ENCODE data around the gene BBS9. TPM values are rescaled to one million over a fixed set of nuclear protein-coding genes. Genes with fewer than 3 reads are reported as not detected.

Gene BBS9
- total and polyA plus RNA-seq, 2 donors (not counting 3 experiments of a cell fraction or from before 2014, with no cell fraction given), result 5.7 to 17.4 TPM

DNA sequence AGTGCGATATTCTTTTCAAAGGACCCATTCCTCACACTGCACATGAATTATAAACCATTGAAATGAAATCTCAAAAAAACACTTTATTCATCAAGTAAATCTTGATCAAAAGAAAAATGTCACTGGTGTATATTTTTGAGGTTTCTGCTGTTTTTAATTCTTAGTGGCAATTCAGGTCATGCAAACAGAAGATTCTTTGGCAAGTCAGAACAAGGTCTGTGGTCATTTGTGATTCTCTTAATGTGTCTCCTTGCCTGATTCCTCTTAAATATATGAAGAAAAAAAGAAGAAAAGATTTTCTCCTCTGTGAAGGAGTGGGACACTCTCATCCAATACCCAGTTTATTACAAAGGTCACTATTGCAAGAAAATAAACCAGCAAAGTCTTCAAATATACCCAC, 467.8 kb downstream of the BBS9 start:
- FAIRE-seq (no peak), DNase-seq (ENCODE audit: low read depth, low spot score) (no peak)
- TF ChIP-seq POLR2AphosphoS5 (IDR thresholded peaks at IDR 0.05; ENCODE audit: insufficient read depth, low read depth, low read length), result no peak
- TF ChIP-seq FOS (IDR thresholded peaks at IDR 0.05; ENCODE audit: borderline replicate concordance, insufficient read depth, low read length), result no peak
- no peak for TF ChIP-seq EZH2 (IDR thresholded peaks at IDR 0.05; ENCODE audit: borderline replicate concordance, low read depth, low read length, severe bottlenecking)
- TF ChIP-seq MYC (IDR thresholded peaks at IDR 0.05; ENCODE audit: low read depth, low read length), result no peak
- TF ChIP-seq POLR2A (IDR thresholded peaks at IDR 0.05; ENCODE audit: low read depth, low read length), result no peak
- TF ChIP-seq JUN (IDR thresholded peaks at IDR 0.05; ENCODE audit: borderline replicate concordance, insufficient read depth, insufficient read length, low read depth), result no peak
- TF ChIP-seq GATA2 (IDR thresholded peaks at IDR 0.05; ENCODE audit: insufficient read depth, insufficient read length, low read depth, low read length), result no peak
- ChIA-PET CTCF (interaction anchor here (0.6 kb wide), 1 partner anchor 10 kb away, joined by 4 read pairs; no protein-coding TSS in a partner anchor), POLR2A (no interaction called here)
- no TSS peak for BruUV-seq (replicated peaks)
- Histone ChIP-seq H3K9me3 (replicated peaks; ENCODE audit: control insufficient read depth, insufficient read depth, low read length) (no peaks in the 10 kb centered on the region), H4K20me1 (replicated peaks; ENCODE audit: control insufficient read depth, extremely low read depth, insufficient read depth, low read length) (no peaks in the 10 kb centered on the region), H3K9me1 (replicated peaks; ENCODE audit: control insufficient read depth, extremely low read depth, insufficient read depth, low read length) (no peaks in the 10 kb centered on the region), H3K4me3 (replicated peaks in 1 of 3; ENCODE audit: insufficient read depth in 1 of 3, low read depth in 1 of 3, low read length in 3 of 3) (no peak overlapping the region), H3K4me1 (ENCODE audit: control insufficient read depth, extremely low read depth, insufficient read depth, low read length) (no peaks in the 10 kb centered on the region), H2AFZ (ENCODE audit: low read depth, low read length) (no peak overlapping the region), H3K27me3 (ENCODE audit: control insufficient read depth in 2 of 2, insufficient read depth in 2 of 2, low read length in 2 of 2) (no peaks in the 10 kb centered on the region), H3K9ac (replicated peaks; ENCODE audit: extremely low read depth, insufficient read depth, low read length) (no peak overlapping the region), H3K79me2 (ENCODE audit: control insufficient read depth, insufficient read depth, low read length) (no peaks in the 10 kb centered on the region), H3K4me2 (ENCODE audit: insufficient read depth, low read length) (no peak overlapping the region), H3K36me3 (ENCODE audit: control insufficient read depth in 2 of 2, extremely low read depth in 1 of 2, insufficient read depth in 2 of 2, low read length in 2 of 2) (no peaks in the 10 kb centered on the region), H3K27ac (ENCODE audit: insufficient read depth, low read depth, low read length) (no peak overlapping the region)
- dilution Hi-C loops (cut with MboI; ENCODE audit: extremely low pct_ligation_motif_present, low sequenced_read_pairs) (no loop called here), intact Hi-C loops (cut with micrococcal nuclease) (no loop called here)

GRCh38 chr7:33601101-33601500, 471.7 kb downstream of the BBS9 start:
- BruUV-seq (replicated peaks), result no TSS peak
- dilution Hi-C loops (cut with MboI; ENCODE audit: extremely low pct_ligation_motif_present, low sequenced_read_pairs) (no loop called here), intact Hi-C loops (cut with micrococcal nuclease) (no loop called here)
- no peaks in the 10 kb centered on the region for H3K36me3 ChIP-seq (ENCODE audit: control insufficient read depth in 2 of 2, extremely low read depth in 1 of 2, insufficient read depth in 2 of 2, low read length in 2 of 2)
- no peak overlapping the region for H3K4me3 ChIP-seq (replicated peaks in 1 of 3; ENCODE audit: insufficient read depth in 1 of 3, low read depth in 1 of 3, low read length in 3 of 3)
- ChIA-PET POLR2A (no interaction called here), CTCF (no interaction called here)
- H3K4me2 ChIP-seq (ENCODE audit: insufficient read depth, low read length), result no peak overlapping the region
- no peaks in the 10 kb centered on the region for H3K9me1 ChIP-seq (replicated peaks; ENCODE audit: control insufficient read depth, extremely low read depth, insufficient read depth, low read length)
- no peaks in the 10 kb centered on the region for H3K79me2 ChIP-seq (ENCODE audit: control insufficient read depth, insufficient read depth, low read length)
- no peak overlapping the region for H3K27ac ChIP-seq (ENCODE audit: insufficient read depth, low read depth, low read length)
- TF ChIP-seq, protein P1, sequence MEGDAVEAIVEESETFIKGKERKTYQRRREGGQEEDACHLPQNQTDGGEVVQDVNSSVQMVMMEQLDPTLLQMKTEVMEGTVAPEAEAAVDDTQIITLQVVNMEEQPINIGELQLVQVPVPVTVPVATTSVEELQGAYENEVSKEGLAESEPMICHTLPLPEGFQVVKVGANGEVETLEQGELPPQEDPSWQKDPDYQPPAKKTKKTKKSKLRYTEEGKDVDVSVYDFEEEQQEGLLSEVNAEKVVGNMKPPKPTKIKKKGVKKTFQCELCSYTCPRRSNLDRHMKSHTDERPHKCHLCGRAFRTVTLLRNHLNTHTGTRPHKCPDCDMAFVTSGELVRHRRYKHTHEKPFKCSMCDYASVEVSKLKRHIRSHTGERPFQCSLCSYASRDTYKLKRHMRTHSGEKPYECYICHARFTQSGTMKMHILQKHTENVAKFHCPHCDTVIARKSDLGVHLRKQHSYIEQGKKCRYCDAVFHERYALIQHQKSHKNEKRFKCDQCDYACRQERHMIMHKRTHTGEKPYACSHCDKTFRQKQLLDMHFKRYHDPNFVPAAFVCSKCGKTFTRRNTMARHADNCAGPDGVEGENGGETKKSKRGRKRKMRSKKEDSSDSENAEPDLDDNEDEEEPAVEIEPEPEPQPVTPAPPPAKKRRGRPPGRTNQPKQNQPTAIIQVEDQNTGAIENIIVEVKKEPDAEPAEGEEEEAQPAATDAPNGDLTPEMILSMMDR (IDR thresholded peaks at IDR 0.05; ENCODE audit: extremely low read depth in 1 of 2, insufficient read depth in 1 of 2, low read depth in 1 of 2, low read length in 2 of 2), result no peak
- TF ChIP-seq GATA2 (IDR thresholded peaks at IDR 0.05; ENCODE audit: insufficient read depth, insufficient read length, low read depth, low read length) (no peak), POLR2AphosphoS5 (IDR thresholded peaks at IDR 0.05; ENCODE audit: insufficient read depth, low read depth, low read length) (no peak), JUN (IDR thresholded peaks at IDR 0.05; ENCODE audit: borderline replicate concordance, insufficient read depth, insufficient read length, low read depth) (no peak), EZH2 (IDR thresholded peaks at IDR 0.05; ENCODE audit: borderline replicate concordance, low read depth, low read length, severe bottlenecking) (no peak), POLR2A (IDR thresholded peaks at IDR 0.05; ENCODE audit: low read depth, low read length) (no peak), FOS (IDR thresholded peaks at IDR 0.05; ENCODE audit: borderline replicate concordance, insufficient read depth, low read length) (no peak), MAX (IDR thresholded peaks at IDR 0.05; ENCODE audit: insufficient read depth, insufficient read length) (no peak), MYC (IDR thresholded peaks at IDR 0.05; ENCODE audit: low read depth, low read length) (no peak)
- no peak overlapping the region for H3K9ac ChIP-seq (replicated peaks; ENCODE audit: extremely low read depth, insufficient read depth, low read length)
- no peak overlapping the region for H2AFZ ChIP-seq (ENCODE audit: low read depth, low read length)
- H3K27me3 ChIP-seq (ENCODE audit: control insufficient read depth in 2 of 2, insufficient read depth in 2 of 2, low read length in 2 of 2), result no peaks in the 10 kb centered on the region
- FAIRE-seq (no peak), DNase-seq (ENCODE audit: low read depth, low spot score) (no peak)
- no peaks in the 10 kb centered on the region for H3K9me3 ChIP-seq (replicated peaks; ENCODE audit: control insufficient read depth, insufficient read depth, low read length)
- H4K20me1 ChIP-seq (replicated peaks; ENCODE audit: control insufficient read depth, extremely low read depth, insufficient read depth, low read length), result no peaks in the 10 kb centered on the region
- H3K4me1 ChIP-seq (ENCODE audit: control insufficient read depth, extremely low read depth, insufficient read depth, low read length), result peaks cover 15% of the 10 kb centered on the region

All from endothelial cell of umbilical vein (primary cell).